DMS 273 (cell line): ENCODE measurements around the gene ZC3H18.
A peak's percentile ranks its signal among the peaks of the same experiment; 100 is the strongest.

Experiments
- DNase-seq: peaks from one replicate; lab custom pipeline; 2025; ENCODE audit not compliant: unreplicated experiment; lab: John Stamatoyannopoulos, UW

The ZC3H18 gene

GRCh38 chr16:88619859-88620815 is 49.9 kb downstream of the ZC3H18 start:
- no peak for DNase-seq

GRCh38 chr16:88622125-88622524 is 51.9 kb downstream of the ZC3H18 start:
- DNase-seq, result no peak

- DNase-seq, result no peak
Observed at GRCh38 chr16:88622866-88623265, 52.7 kb downstream of the ZC3H18 start.

- no peak for DNase-seq
Observed at GRCh38 chr16:88623858-88624257, 53.7 kb downstream of the ZC3H18 start.

GRCh38 chr16:88624481-88624880 is 54.3 kb downstream of the ZC3H18 start:
- no peak for DNase-seq

- no peak for DNase-seq
Observed at GRCh38 chr16:88624977-88625576, 54.9 kb downstream of the ZC3H18 start.

GRCh38 chr16:88626646-88627045 is 56.4 kb downstream of the ZC3H18 start:
- no peak for DNase-seq

GRCh38 chr16:88627531-88628411 is 57.6 kb downstream of the ZC3H18 start:
- no peak for DNase-seq

GRCh38 chr16:88628512-88628974 is 58.3 kb downstream of the ZC3H18 start:
- DNase-seq, result peak; percentile 60

- no peak for DNase-seq
Observed at GRCh38 chr16:88629835-88630234, 59.6 kb downstream of the ZC3H18 start.

GRCh38 chr16:88630433-88630832 is 60.2 kb downstream of the ZC3H18 start:
- no peak for DNase-seq

GRCh38 chr16:88630941-88631340 is 60.7 kb downstream of the ZC3H18 start:
- no peak for DNase-seq

GRCh38 chr16:88631384-88631783 is 61.2 kb downstream of the ZC3H18 start:
- no peak for DNase-seq

- no peak for DNase-seq
Observed at GRCh38 chr16:88631920-88632586, 61.9 kb downstream of the ZC3H18 start.

- DNase-seq, result no peak
Observed at GRCh38 chr16:88632587-88632930, 62.4 kb downstream of the ZC3H18 start.

- DNase-seq, result peak; percentile 49
Observed at GRCh38 chr16:88633684-88634140, 63.5 kb downstream of the ZC3H18 start.

- DNase-seq, result no peak
Observed at GRCh38 chr16:88634141-88634993, 64.2 kb downstream of the ZC3H18 start.

- DNase-seq, result no peak
Observed at GRCh38 chr16:88634994-88635670, 64.9 kb downstream of the ZC3H18 start.

GRCh38 chr16:88635671-88636319 is 65.6 kb downstream of the ZC3H18 start:
- DNase-seq, result no peak
